Measurements from ENCODE around the gene PSMC3.

GRCh38 chr11:47387944-47388696 is 38.1 kb downstream of the PSMC3 start:
- TF ChIP-seq CTCF (IDR thresholded peaks at IDR 0.05) (no peak), EP300 (IDR thresholded peaks at IDR 0.05) (no peak), POLR2AphosphoS5 (IDR thresholded peaks at IDR 0.05) (no peak)

Data from stomach (tissue), 4 donors.